T-cell (primary cell): Measurements from ENCODE around the gene NANOS3. TPM values are rescaled to one million over a fixed set of nuclear protein-coding genes. Genes with fewer than 3 reads are reported as not detected.

ENCODE experiments used
- ATAC-seq, 4 experiments: fragments of 200-7000 bp in 3 of 4; fragments of 150-1000 bp in 1 of 4; cut with Tn5 transposase; replicated peaks in 1 of 4; 1 replicate in 3 of 4; 2 replicates in 1 of 4; pipeline ENCODE4 v1.10.0; 2021; ENCODE audit warnings: moderate library complexity in 3 of 4, mild to moderate bottlenecking in 2 of 4, moderate number of reproducible peaks in 1 of 4
- CTCF ChIA-PET, 2 donors: fragments of 300-600 bp; sonication (Branson Sonifier 250); formaldehyde crosslinking; loops; one replicate each; lab custom pipeline; 2022; ENCODE audit warnings: antibody characterized with exemption in 2 of 2; lab: Charles Lee
- POLR2A ChIA-PET, 2 donors: fragments of 300-600 bp; sonication (Branson Sonifier 250); formaldehyde crosslinking; loops; one replicate each; lab custom pipeline; 2022; ENCODE audit warnings: antibody characterized with exemption in 2 of 2; lab: Charles Lee
- DNase-seq, 35 experiments: peaks; one replicate each; pipeline versions ENCODE4 v3.0.0 to v3.0.0-alpha.2; 2013 to 2023
- H3K27ac ChIP-seq: one replicate; pipeline ENCODE4 v1.5.1; 2013; ENCODE audit warnings: low read length
- H3K27me3 ChIP-seq, 2 experiments: replicated peaks in 1 of 2; 1 replicate in 1 of 2; 2 replicates in 1 of 2; pipeline versions ENCODE4 v1.6.1 to v1.7.0; 2013; ENCODE audit warnings: low read length in 1 of 2, mixed read lengths in 1 of 2; ENCODE audit not compliant: control insufficient read depth in 2 of 2, insufficient read depth in 2 of 2; ENCODE audit errors: extremely low read depth in 1 of 2
- H3K36me3 ChIP-seq, 2 donors: 1 replicate in 1 of 2; 2 replicates in 1 of 2; pipeline versions ENCODE4 v1.6.1 to v1.7.0; 2013; ENCODE audit warnings: low read length in 1 of 2; ENCODE audit not compliant: control insufficient read depth in 2 of 2, insufficient read depth in 1 of 2; ENCODE audit errors: extremely low read depth in 1 of 2
- H3K4me1 ChIP-seq, 2 experiments: 1 replicate in 1 of 2; 2 replicates in 1 of 2; pipeline versions ENCODE4 v1.6.1 to v1.7.0; 2013; ENCODE audit warnings: low read length in 2 of 2, mixed read lengths in 1 of 2; ENCODE audit not compliant: insufficient read depth in 2 of 2, control insufficient read depth in 1 of 2; ENCODE audit errors: extremely low read depth in 1 of 2
- H3K4me3 ChIP-seq, 2 donors: 1 replicate in 1 of 2; 2 replicates in 1 of 2; pipeline versions ENCODE4 v1.5.1 to v1.7.0; 2013; ENCODE audit warnings: mild to moderate bottlenecking in 2 of 2, low read length in 1 of 2, moderate library complexity in 1 of 2; ENCODE audit not compliant: control insufficient read depth in 1 of 2; ENCODE audit errors: extremely low read depth in 1 of 2
- H3K9me3 ChIP-seq: 2 replicates; pipeline ENCODE4 v1.7.0; 2013
- H3K27ac Mint-ChIP-seq, 2 donors: one replicate each; pipeline ENCODE4 v1.8.0; 2020 to 2021; ENCODE audit warnings: mild to moderate bottlenecking in 2 of 2, mixed read lengths in 2 of 2
- H3K27me3 Mint-ChIP-seq, 2 donors: one replicate each; pipeline ENCODE4 v1.8.0; 2021 to 2022; ENCODE audit warnings: mixed read lengths in 2 of 2
- H3K36me3 Mint-ChIP-seq: one replicate; pipeline ENCODE4 v1.8.0; 2021; ENCODE audit warnings: mixed read lengths
- H3K4me1 Mint-ChIP-seq, 3 donors: one replicate each; pipeline ENCODE4 v1.8.0; 2020 to 2022; ENCODE audit warnings: mixed read lengths in 3 of 3, mild to moderate bottlenecking in 1 of 3
- H3K4me3 Mint-ChIP-seq, 3 donors: one replicate each; pipeline ENCODE4 v1.8.0; 2020 to 2022; ENCODE audit warnings: mild to moderate bottlenecking in 3 of 3, mixed read lengths in 3 of 3, moderate library complexity in 3 of 3
- H3K9me3 Mint-ChIP-seq, 3 donors: one replicate each; pipeline ENCODE4 v1.8.0; 2020 to 2022; ENCODE audit warnings: mixed read lengths in 3 of 3
- WGBS: methylation state at CpG from one replicate; pipeline ENCODE4 v1.1.5; 2013; ENCODE audit warnings: missing lambda C conversion rate; ENCODE audit not compliant: insufficient coverage; 5-methylcytosine and 5-hydroxymethylcytosine counted together
- total RNA-seq, 35 experiments: library from RNA in 6 of 35; stranded (reverse) in 6 of 35; fragments of 120-200 nt in 1 of 35; gene quantifications; one replicate each; pipeline versions ENCODE4 v1.2.1 to v1.2.4 and lab custom pipeline; 2013 to 2026

Gene NANOS3
- total RNA-seq, 5 donors from 2014 or later (not counting 1 experiment from before 2014, with no cell fraction given), result 0.85 to 2.3 (median 1.5) TPM; not detected in 1

- ChIA-PET POLR2A (interaction anchor here in 1 of 2 donors (0.6 kb wide), 1 partner anchor 502 kb away, joined by 4 read pairs; no protein-coding TSS in a partner anchor), CTCF (interaction anchor here (0.6 to 1.0 kb wide), 9 partner anchors 21 to 625 kb away, joined by 3 to 6 read pairs (median 3); partner anchors contain the start of genes ASF1B (in 1 of the 2) and IL27RA (in 1 of the 2))
- no peaks in the 10 kb centered on the region for H3K9me3 Mint-ChIP-seq
- peak in 14 of 35 experiments; percentile 27 to 68 (median 40) for DNase-seq
- Histone ChIP-seq H3K27me3 (peaks cover 0 to 9% of the 10 kb centered on the region in 2 experiments), H3K4me1 (peaks cover 33 to 75% of the 10 kb centered on the region in 2 experiments), H3K9me3 (no peaks in the 10 kb centered on the region), H3K4me3 (peak overlapping the region; percentile 14 to 38), H3K36me3 (no peaks in the 10 kb centered on the region), H3K27ac (peak overlapping the region; percentile 56)
- H3K27ac Mint-ChIP-seq, result peak overlapping the region; percentile 81 to 85
- ATAC-seq, result peak in 3 of 4 experiments; percentile 10 to 33 (median 32)
- no peaks in the 10 kb centered on the region for H3K36me3 Mint-ChIP-seq
- H3K4me3 Mint-ChIP-seq, result peak overlapping the region; percentile 10 to 71 (median 41)
- peaks cover 37 to 46% (median 41%) of the 10 kb centered on the region in 3 donors for H3K4me1 Mint-ChIP-seq
- 9% methylated on average over 11 of the region's 17 CpGs for WGBS
- no peaks in the 10 kb centered on the region for H3K27me3 Mint-ChIP-seq
Measured at GRCh38 chr19:13881692-13882418, 4.9 kb downstream of the NANOS3 start.

- no peaks in the 10 kb centered on the region for H3K36me3 ChIP-seq
- H3K4me3 ChIP-seq, result peak overlapping the region in 1 of 2 donors; percentile 10
- Mint-ChIP-seq H3K4me1 (peaks cover 37 to 49% (median 45%) of the 10 kb centered on the region in 3 donors), H3K4me3 (peak overlapping the region in 2 of 3 donors; percentile 41 to 71), H3K36me3 (no peaks in the 10 kb centered on the region), H3K9me3 (no peaks in the 10 kb centered on the region), H3K27ac (peak overlapping the region; percentile 81 to 85), H3K27me3 (no peaks in the 10 kb centered on the region)
- peak overlapping the region; percentile 56 for H3K27ac ChIP-seq
- no peak for DNase-seq
- POLR2A ChIA-PET, result interaction anchor here in 1 of 2 donors (0.6 kb wide), 1 partner anchor 501 kb away, joined by 4 read pairs; no protein-coding TSS in a partner anchor
- WGBS, result no CpG with 5 or more reads among the region's 5 CpGs
- H3K9me3 ChIP-seq, result no peaks in the 10 kb centered on the region
- H3K4me1 ChIP-seq, result peaks cover 33 to 80% of the 10 kb centered on the region in 2 experiments
- no peak for ATAC-seq
- CTCF ChIA-PET, result interaction anchor here (0.6 to 1.0 kb wide), 7 partner anchors 21 to 421 kb away, joined by 3 to 5 read pairs (median 3); partner anchors contain the start of genes ASF1B (in 1 of the 2) and IL27RA (in 1 of the 2)
- peaks cover 0 to 3% of the 10 kb centered on the region in 2 experiments for H3K27me3 ChIP-seq
Measured at GRCh38 chr19:13882419-13882795, 5.5 kb downstream of the NANOS3 start.

- ATAC-seq, result no peak
- peak overlapping the region in 1 of 2 donors; percentile 10 for H3K4me3 ChIP-seq
- no peaks in the 10 kb centered on the region for H3K27me3 Mint-ChIP-seq
- peak overlapping the region; percentile 56 for H3K27ac ChIP-seq
- no peaks in the 10 kb centered on the region for H3K36me3 Mint-ChIP-seq
- peaks cover 33 to 85% of the 10 kb centered on the region in 2 experiments for H3K4me1 ChIP-seq
- H3K4me3 Mint-ChIP-seq, result peak overlapping the region in 1 of 3 donors; percentile 71
- peak overlapping the region; percentile 66 to 81 for H3K27ac Mint-ChIP-seq
- H3K36me3 ChIP-seq, result no peaks in the 10 kb centered on the region
- ChIA-PET POLR2A (interaction anchor here in 1 of 2 donors (0.6 kb wide), 1 partner anchor 232 kb away, joined by 3 read pairs; no protein-coding TSS in a partner anchor), CTCF (interaction anchor here in 1 of 2 donors (0.8 to 1.0 kb wide), 4 partner anchors 149 to 418 kb away, joined by 3 read pairs; partner anchors contain the start of genes ASF1B and IL27RA)
- peaks cover 0 to under 1% of the 10 kb centered on the region in 2 experiments for H3K27me3 ChIP-seq
- 80% methylated on average over 10 of the region's 12 CpGs for WGBS
- H3K9me3 Mint-ChIP-seq, result no peaks in the 10 kb centered on the region
- H3K4me1 Mint-ChIP-seq, result peaks cover 37 to 52% (median 46%) of the 10 kb centered on the region in 3 donors
- H3K9me3 ChIP-seq, result no peaks in the 10 kb centered on the region
- DNase-seq, result no peak
Measured at GRCh38 chr19:13882836-13883235, 5.9 kb downstream of the NANOS3 start.

GRCh38 chr19:13883516-13884064 lies 6.7 kb downstream of the NANOS3 start:
- ChIA-PET CTCF (interaction anchor here in 1 of 2 donors (0.6 kb wide), 1 partner anchor 132 kb away, joined by 3 read pairs; no protein-coding TSS in a partner anchor), POLR2A (interaction anchor here in 1 of 2 donors (0.6 kb wide), 1 partner anchor 231 kb away, joined by 3 read pairs; no protein-coding TSS in a partner anchor)
- Mint-ChIP-seq H3K27me3 (no peaks in the 10 kb centered on the region), H3K27ac (peak overlapping the region in 1 of 2 donors; percentile 27), H3K9me3 (no peaks in the 10 kb centered on the region), H3K4me3 (peak overlapping the region in 1 of 3 donors; percentile 44), H3K36me3 (no peaks in the 10 kb centered on the region), H3K4me1 (peaks cover 37 to 52% (median 46%) of the 10 kb centered on the region in 3 donors)
- Histone ChIP-seq H3K9me3 (no peaks in the 10 kb centered on the region), H3K36me3 (no peaks in the 10 kb centered on the region), H3K4me3 (no peak overlapping the region), H3K4me1 (peaks cover 33 to 91% of the 10 kb centered on the region in 2 experiments), H3K27ac (no peak overlapping the region), H3K27me3 (no peaks in the 10 kb centered on the region)
- ATAC-seq (no peak), DNase-seq (no peak)
- 95% methylated on average over 9 of the region's 10 CpGs for WGBS

- H3K4me1 ChIP-seq, result peaks cover 33 to 88% of the 10 kb centered on the region in 2 experiments
- Mint-ChIP-seq H3K27me3 (no peaks in the 10 kb centered on the region), H3K27ac (no peak overlapping the region), H3K36me3 (no peaks in the 10 kb centered on the region), H3K9me3 (no peaks in the 10 kb centered on the region), H3K4me1 (peaks cover 37 to 48% (median 43%) of the 10 kb centered on the region in 3 donors), H3K4me3 (no peak overlapping the region)
- H3K9me3 ChIP-seq, result no peaks in the 10 kb centered on the region
- no peaks in the 10 kb centered on the region for H3K27me3 ChIP-seq
- CTCF ChIA-PET, result no interaction called here
- no peak overlapping the region for H3K27ac ChIP-seq
- H3K36me3 ChIP-seq, result no peaks in the 10 kb centered on the region
- POLR2A ChIA-PET, result no interaction called here
- no peak overlapping the region for H3K4me3 ChIP-seq
- 94% methylated on average over 7 of the region's 26 CpGs for WGBS
- no peak for DNase-seq
- no peak for ATAC-seq
Measured at GRCh38 chr19:13884726-13885591, 8.0 kb downstream of the NANOS3 start.
